Activated CD8-positive, alpha-beta T cell treated with anti-CD3 and anti-CD28 coated beads for 36 hours (primary cell): ENCODE results near the gene RAB21. TPM values are rescaled to one million over a fixed set of nuclear protein-coding genes. Genes with fewer than 3 reads are reported as not detected.

Source experiments
- ATAC-seq: fragments of 200-7000 bp; cut with Tn5 transposase; one replicate; pipeline ENCODE4 v1.10.0; 2021; ENCODE audit warnings: mild to moderate bottlenecking, moderate library complexity
- CTCF ChIA-PET: fragments of 350-600 bp; sonication (Branson Sonifier 250); formaldehyde crosslinking; loops from one replicate; lab custom pipeline; 2021; ENCODE audit warnings: antibody characterized with exemption; lab: Charles Lee
- POLR2A ChIA-PET: fragments of 350-600 bp; sonication (Branson Sonifier 250); formaldehyde crosslinking; loops from one replicate; lab custom pipeline; 2021; ENCODE audit warnings: antibody characterized with exemption; lab: Charles Lee
- DNase-seq: peaks from one replicate; pipeline ENCODE4 v3.0.0-alpha.2; 2020
- H3K27ac Mint-ChIP-seq: one replicate; pipeline ENCODE4 v1.8.0; 2021; ENCODE audit warnings: mild to moderate bottlenecking, mixed read lengths
- H3K27me3 Mint-ChIP-seq: one replicate; pipeline ENCODE4 v1.8.0; 2021; ENCODE audit warnings: mixed read lengths
- H3K36me3 Mint-ChIP-seq: one replicate; pipeline ENCODE4 v1.8.0; 2021; ENCODE audit warnings: low read depth, mixed read lengths
- H3K4me1 Mint-ChIP-seq: one replicate; pipeline ENCODE4 v1.8.0; 2021; ENCODE audit warnings: low read depth, mixed read lengths
- H3K4me3 Mint-ChIP-seq: one replicate; pipeline ENCODE4 v1.8.0; 2021; ENCODE audit warnings: mild to moderate bottlenecking, moderate library complexity, mixed read lengths
- H3K9me3 Mint-ChIP-seq: one replicate; pipeline ENCODE4 v1.8.0; 2021; ENCODE audit warnings: mixed read lengths
- intact Hi-C: fragments of 100-400 bp; cut with micrococcal nuclease; formaldehyde crosslinking; loops from one replicate; pipeline ENCODE4 v1.10.0; 2022
- total RNA-seq, 2 experiments: library from RNA; stranded (reverse); gene quantifications; one replicate each; pipeline ENCODE4 v1.2.3, GENCODE V29; 2021
- TF ChIP-seq, protein P1 (sequence below): fragments of 200-600 bp; IDR thresholded peaks from one replicate; pipeline ENCODE4 v1.8.0; 2022; ENCODE audit warnings: antibody characterized with exemption, mild to moderate bottlenecking

The RAB21 gene
- total RNA-seq, 2 experiments from 2014 or later, result 78.1 to 88.6 TPM

DNA sequence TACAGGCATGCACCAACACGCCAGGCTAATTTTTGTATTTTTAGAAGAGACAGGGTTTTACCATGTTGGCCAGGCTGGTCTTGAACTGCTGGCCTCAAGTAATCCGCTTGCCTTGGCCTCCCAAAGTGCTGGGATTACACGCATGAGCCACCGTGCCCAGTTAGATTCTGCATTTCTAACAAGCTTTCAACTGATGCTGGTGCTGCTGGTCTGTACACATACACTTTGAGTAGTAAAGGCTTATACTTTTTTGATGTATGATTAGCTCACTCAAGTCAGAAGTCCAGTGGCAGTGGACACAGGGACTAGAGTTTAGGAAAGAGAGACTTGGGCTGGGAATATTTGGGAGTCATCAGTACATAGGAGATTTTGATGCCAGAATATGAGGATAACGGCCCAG, 82.7 kb downstream of the RAB21 start:
- no peak overlapping the region for H3K4me3 Mint-ChIP-seq
- ChIA-PET POLR2A (interaction anchor here (0.5 to 4.1 kb wide), 3 partner anchors 12 to 174 kb away, joined by 3 to 18 read pairs (median 13); partner anchors contain the start of genes THAP2 and ZFC3H1), CTCF (interaction anchor here (0.6 to 4.2 kb wide), 3 partner anchors 9 to 57 kb away, joined by 3 to 19 read pairs (median 4); no protein-coding TSS in a partner anchor)
- ATAC-seq (no peak), DNase-seq (no peak)
- peaks cover 6% of the 10 kb centered on the region for H3K27me3 Mint-ChIP-seq
- peaks cover 11% of the 10 kb centered on the region for H3K36me3 Mint-ChIP-seq
- H3K4me1 Mint-ChIP-seq, result peaks cover 28% of the 10 kb centered on the region
- intact Hi-C loops, result no loop called here
- TF ChIP-seq, protein P1, sequence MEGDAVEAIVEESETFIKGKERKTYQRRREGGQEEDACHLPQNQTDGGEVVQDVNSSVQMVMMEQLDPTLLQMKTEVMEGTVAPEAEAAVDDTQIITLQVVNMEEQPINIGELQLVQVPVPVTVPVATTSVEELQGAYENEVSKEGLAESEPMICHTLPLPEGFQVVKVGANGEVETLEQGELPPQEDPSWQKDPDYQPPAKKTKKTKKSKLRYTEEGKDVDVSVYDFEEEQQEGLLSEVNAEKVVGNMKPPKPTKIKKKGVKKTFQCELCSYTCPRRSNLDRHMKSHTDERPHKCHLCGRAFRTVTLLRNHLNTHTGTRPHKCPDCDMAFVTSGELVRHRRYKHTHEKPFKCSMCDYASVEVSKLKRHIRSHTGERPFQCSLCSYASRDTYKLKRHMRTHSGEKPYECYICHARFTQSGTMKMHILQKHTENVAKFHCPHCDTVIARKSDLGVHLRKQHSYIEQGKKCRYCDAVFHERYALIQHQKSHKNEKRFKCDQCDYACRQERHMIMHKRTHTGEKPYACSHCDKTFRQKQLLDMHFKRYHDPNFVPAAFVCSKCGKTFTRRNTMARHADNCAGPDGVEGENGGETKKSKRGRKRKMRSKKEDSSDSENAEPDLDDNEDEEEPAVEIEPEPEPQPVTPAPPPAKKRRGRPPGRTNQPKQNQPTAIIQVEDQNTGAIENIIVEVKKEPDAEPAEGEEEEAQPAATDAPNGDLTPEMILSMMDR, result no peak
- H3K27ac Mint-ChIP-seq, result peak overlapping the region; percentile 18
- H3K9me3 Mint-ChIP-seq, result no peaks in the 10 kb centered on the region

DNA sequence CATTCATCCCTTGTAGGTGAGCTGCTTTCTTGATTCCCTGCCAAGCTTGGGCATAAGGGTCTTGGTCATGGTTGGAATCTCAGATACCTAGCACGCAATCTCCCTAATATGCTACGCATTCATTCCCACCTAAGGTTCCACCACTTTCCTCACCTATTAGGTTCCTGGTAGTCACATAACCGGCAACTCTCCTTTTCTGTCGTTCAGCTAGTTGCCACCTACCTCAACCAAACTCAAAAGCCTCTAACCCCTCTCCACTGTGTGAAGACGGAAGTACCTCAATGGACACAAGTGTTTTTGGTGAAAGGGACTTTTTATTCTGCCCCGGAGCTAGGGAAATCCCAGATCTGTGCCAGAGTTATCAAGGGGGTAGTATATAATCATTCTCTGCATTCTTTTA, 83.6 kb downstream of the RAB21 start:
- peak overlapping the region; percentile 97 for H3K27ac Mint-ChIP-seq
- DNase-seq, result no peak
- POLR2A ChIA-PET, result interaction anchor here (0.5 to 4.1 kb wide), 5 partner anchors 11 to 175 kb away, joined by 4 to 18 read pairs (median 5); partner anchors contain the start of genes THAP2 and ZFC3H1
- H3K27me3 Mint-ChIP-seq, result peaks cover 6% of the 10 kb centered on the region
- TF ChIP-seq, protein P1, result no peak
- CTCF ChIA-PET, result interaction anchor here (1.3 to 4.2 kb wide), 3 partner anchors 8 to 83 kb away, joined by 4 to 19 read pairs (median 6); partner anchors contain the start of gene RAB21
- H3K9me3 Mint-ChIP-seq, result no peaks in the 10 kb centered on the region
- intact Hi-C loops, result no loop called here
- H3K36me3 Mint-ChIP-seq, result peaks cover 11% of the 10 kb centered on the region
- ATAC-seq, result no peak
- H3K4me3 Mint-ChIP-seq, result peak overlapping the region; percentile 93
- H3K4me1 Mint-ChIP-seq, result peaks cover 32% of the 10 kb centered on the region

DNA sequence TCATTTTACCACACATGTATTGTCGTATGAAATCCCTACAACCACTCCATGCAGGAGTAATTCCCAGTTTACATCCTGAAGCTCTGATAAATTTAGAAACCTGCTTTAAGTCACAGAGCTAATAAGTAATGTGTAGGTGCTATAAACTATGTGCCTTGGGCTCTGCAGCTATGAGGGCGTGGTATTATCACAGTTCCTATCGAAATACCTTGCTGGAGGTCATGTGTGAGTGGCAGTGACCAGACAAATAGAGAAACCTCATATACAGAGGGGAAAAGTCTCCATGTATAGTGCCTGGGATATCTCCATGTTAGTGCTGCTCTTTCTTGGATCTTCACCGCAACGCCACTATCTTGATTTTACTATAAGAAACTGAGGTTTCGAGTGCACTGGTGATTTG, 84.0 kb downstream of the RAB21 start:
- peaks cover 3% of the 10 kb centered on the region for H3K27me3 Mint-ChIP-seq
- no peaks in the 10 kb centered on the region for H3K9me3 Mint-ChIP-seq
- H3K4me3 Mint-ChIP-seq, result peak overlapping the region; percentile 93
- ChIA-PET POLR2A (interaction anchor here (0.5 to 4.1 kb wide), 8 partner anchors 11 to 175 kb away, joined by 3 to 18 read pairs (median 4); partner anchors contain the start of genes THAP2 and ZFC3H1), CTCF (interaction anchor here (1.3 kb wide), 2 partner anchors 58 to 84 kb away, joined by 4 to 6 read pairs; partner anchors contain the start of gene RAB21)
- intact Hi-C loops, result no loop called here
- H3K4me1 Mint-ChIP-seq, result peaks cover 32% of the 10 kb centered on the region
- H3K27ac Mint-ChIP-seq, result peak overlapping the region; percentile 97
- TF ChIP-seq, protein P1, result no peak
- H3K36me3 Mint-ChIP-seq, result peaks cover 11% of the 10 kb centered on the region
- DNase-seq (no peak), ATAC-seq (no peak)

DNA sequence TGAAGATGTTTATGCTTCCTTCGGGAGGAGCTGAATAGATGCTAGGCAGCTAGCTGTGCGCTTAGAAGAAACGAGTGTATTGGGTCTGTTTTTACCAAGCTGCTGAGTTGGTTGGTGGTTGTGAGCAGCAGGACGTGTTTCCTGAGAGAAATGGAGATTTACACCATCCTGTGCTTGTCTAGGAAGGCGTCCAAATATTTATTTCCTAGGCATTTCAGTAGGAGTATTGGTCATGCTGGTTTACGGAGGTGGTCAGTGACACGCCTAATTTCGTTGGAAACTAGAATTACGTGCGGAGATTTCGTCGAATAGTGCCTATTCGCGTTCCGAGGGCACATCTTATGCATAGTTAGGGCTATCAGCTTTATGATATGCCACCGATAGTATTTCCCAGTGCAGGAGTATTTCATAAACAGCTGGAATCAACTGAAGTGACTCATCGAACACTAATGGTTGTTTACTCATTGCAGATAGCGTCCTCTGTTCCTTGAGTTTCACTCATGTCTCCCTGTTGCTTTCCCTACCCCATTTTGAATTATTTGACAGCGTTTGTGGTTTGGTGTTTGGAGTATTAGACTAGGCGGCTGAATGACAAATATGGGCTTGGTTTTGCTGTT, 85.7 kb downstream of the RAB21 start:
- ChIA-PET CTCF (interaction anchor here (0.7 to 4.9 kb wide), 2 partner anchors 60 to 106 kb away, joined by 3 to 30 read pairs; no protein-coding TSS in a partner anchor), POLR2A (interaction anchor here (0.7 to 4.1 kb wide), 8 partner anchors 9 to 177 kb away, joined by 3 to 18 read pairs (median 4); partner anchors contain the start of genes THAP2, TPH2 and ZFC3H1)
- Mint-ChIP-seq H3K4me3 (peak overlapping the region; percentile 93), H3K9me3 (no peaks in the 10 kb centered on the region), H3K36me3 (peaks cover 11% of the 10 kb centered on the region), H3K4me1 (peaks cover 32% of the 10 kb centered on the region), H3K27ac (peak overlapping the region; percentile 97), H3K27me3 (no peaks in the 10 kb centered on the region)
- DNase-seq, result peak; percentile 21
- TF ChIP-seq, protein P1, result no peak
- peak; percentile 22 for ATAC-seq
- intact Hi-C loops, result loop anchor here (10.0 kb wide), 1 partner anchor 176 kb away; the partner anchor contains the start of genes THAP2 and ZFC3H1
